ENCODE results near the gene PRR29. TPM values are rescaled to one million over a fixed set of nuclear protein-coding genes. Genes with fewer than 3 reads are reported as not detected.

The PRR29 gene
- total RNA-seq, 2 donors from 2014 or later = not detected

GRCh38 chr17:63967953-63968352 lies 30.2 kb upstream of the PRR29 start:
- Histone ChIP-seq H3K4me1 (ENCODE audit: control insufficient read depth in 1 of 2, low read depth in 2 of 2) (no peaks in the 10 kb centered on the region), H3K4me3 (no peak overlapping the region), H3K36me3 (no peaks in the 10 kb centered on the region), H3K9me3 (no peaks in the 10 kb centered on the region), H3K27me3 (replicated peaks; ENCODE audit: insufficient read depth) (no peaks in the 10 kb centered on the region), H3K27ac (no peak overlapping the region)
- TF ChIP-seq CTCF (IDR thresholded peaks at IDR 0.05) = no peak
- DNase-seq (ENCODE audit: low spot score) (no peak), ATAC-seq (ENCODE audit: insufficient number of reproducible peaks, low FRiP score, low read depth) (no peak)

- H3K4me3 ChIP-seq = no peak overlapping the region
- no peak for TF ChIP-seq CTCF (IDR thresholded peaks at IDR 0.05)
- no peaks in the 10 kb centered on the region for H3K9me3 ChIP-seq
- no peaks in the 10 kb centered on the region for H3K27me3 ChIP-seq (replicated peaks; ENCODE audit: insufficient read depth)
- no peaks in the 10 kb centered on the region for H3K36me3 ChIP-seq
- DNase-seq (ENCODE audit: low spot score) (no peak), ATAC-seq (ENCODE audit: insufficient number of reproducible peaks, low FRiP score, low read depth) (no peak)
- no peaks in the 10 kb centered on the region for H3K4me1 ChIP-seq (ENCODE audit: control insufficient read depth in 1 of 2, low read depth in 2 of 2)
- no peak overlapping the region for H3K27ac ChIP-seq
Observed at GRCh38 chr17:63969278-63969677, 28.9 kb upstream of the PRR29 start.

- Histone ChIP-seq H3K4me1 (ENCODE audit: control insufficient read depth in 1 of 2, low read depth in 2 of 2) (no peaks in the 10 kb centered on the region), H3K4me3 (no peak within 1 kb of the TSS), H3K36me3 (no peaks in the 10 kb centered on the region), H3K9me3 (no peaks in the 10 kb centered on the region), H3K27me3 (replicated peaks; ENCODE audit: insufficient read depth) (no peaks in the 10 kb centered on the region), H3K27ac (no peak within 1 kb of the TSS)
- DNase-seq (ENCODE audit: low spot score) (no peak), ATAC-seq (ENCODE audit: insufficient number of reproducible peaks, low FRiP score, low read depth) (no peak)
- TF ChIP-seq CTCF (IDR thresholded peaks at IDR 0.05) = no peak
Observed at GRCh38 chr17:63972796-63973195, 25.4 kb upstream of the PRR29 start, which contains the start of gene SCN4A. SCN4A (minus strand) TSS chr17:63972918; CDS start chr17:63972841, 77 bp downstream.

- H3K9me3 ChIP-seq = no peaks in the 10 kb centered on the region
- H3K27ac ChIP-seq = no peak overlapping the region
- no peak for ATAC-seq (ENCODE audit: insufficient number of reproducible peaks, low FRiP score, low read depth)
- no peak for TF ChIP-seq CTCF (IDR thresholded peaks at IDR 0.05)
- no peak for DNase-seq (ENCODE audit: low spot score)
- no peak overlapping the region for H3K4me3 ChIP-seq
- H3K27me3 ChIP-seq (replicated peaks; ENCODE audit: insufficient read depth) = no peaks in the 10 kb centered on the region
- no peaks in the 10 kb centered on the region for H3K36me3 ChIP-seq
- H3K4me1 ChIP-seq (ENCODE audit: control insufficient read depth in 1 of 2, low read depth in 2 of 2) = no peaks in the 10 kb centered on the region
Observed at GRCh38 chr17:63973247-63973646, 24.9 kb upstream of the PRR29 start.

- ATAC-seq (ENCODE audit: insufficient number of reproducible peaks, low FRiP score, low read depth) (no peak), DNase-seq (ENCODE audit: low spot score) (no peak)
- no peak for TF ChIP-seq CTCF (IDR thresholded peaks at IDR 0.05)
- Histone ChIP-seq H3K4me3 (no peak overlapping the region), H3K27me3 (replicated peaks; ENCODE audit: insufficient read depth) (no peaks in the 10 kb centered on the region), H3K27ac (no peak overlapping the region), H3K4me1 (ENCODE audit: control insufficient read depth in 1 of 2, low read depth in 2 of 2) (no peaks in the 10 kb centered on the region), H3K9me3 (no peaks in the 10 kb centered on the region), H3K36me3 (no peaks in the 10 kb centered on the region)
Observed at GRCh38 chr17:63973930-63974593, 24.1 kb upstream of the PRR29 start.

Data from thoracic aorta (tissue), 2 donors.